OCI-LY3 (cell line): ENCODE results near the gene COL4A3.

Experiments used
- H2AFZ ChIP-seq: fragments of 200-600, 300-600 bp; shearing (Covaris generic); 2 replicates; pipeline ENCODE4 v1.6.0; 2014; ENCODE audit warnings: antibody characterized with exemption, low read depth, low read length
- H3K27ac ChIP-seq: fragments of 200-600, 300-600 bp; sonication (generic); 2 replicates; pipeline ENCODE4 v1.5.1; 2014; ENCODE audit warnings: mild to moderate bottlenecking, low read length, moderate library complexity, mixed read lengths
- H3K27me3 ChIP-seq: fragments of 200-600, 300-600 bp; sonication (generic); 2 replicates; pipeline ENCODE4 v1.6.1; 2014; ENCODE audit warnings: low read depth, low read length, mixed read lengths
- H3K36me3 ChIP-seq: fragments of 200-600, 300-600 bp; sonication (generic); replicated peaks from 2 replicates; pipeline ENCODE3; 2014; ENCODE audit warnings: low read depth, low read length, mixed read lengths
- H3K4me1 ChIP-seq: fragments of 300-600, 200-600 bp; sonication (generic); 2 replicates; pipeline ENCODE4 v1.6.1; 2014; ENCODE audit warnings: low read length, mixed read lengths
- H3K4me2 ChIP-seq: fragments of 200-600, 300-600 bp; sonication (generic); 2 replicates; pipeline ENCODE4 v1.6.1; 2014; ENCODE audit warnings: low read length, mixed read lengths
- H3K4me3 ChIP-seq: fragments of 300-600, 200-600 bp; sonication (generic); 2 replicates; pipeline ENCODE4 v1.5.1; 2014; ENCODE audit warnings: antibody characterized with exemption, mild to moderate bottlenecking, low read length, moderate library complexity
- H3K79me2 ChIP-seq: fragments of 300-600, 200-600 bp; shearing (Covaris generic); 2 replicates; pipeline ENCODE4 v1.6.1; 2014; ENCODE audit warnings: mild to moderate bottlenecking, low read length, mixed read lengths
- H3K9ac ChIP-seq: fragments of 300-600, 200-600 bp; shearing (Covaris generic); 2 replicates; pipeline ENCODE4 v1.6.0; 2014; ENCODE audit warnings: mild to moderate bottlenecking, low read length, moderate library complexity
- H3K9me3 ChIP-seq: fragments of 200-600, 300-600 bp; shearing (Covaris generic); 2 replicates; pipeline ENCODE4 v1.6.1; 2014; ENCODE audit warnings: low read length, mixed read lengths; ENCODE audit not compliant: insufficient read depth
- H4K20me1 ChIP-seq: fragments of 200-600, 300-600 bp; sonication (generic); 2 replicates; pipeline ENCODE4 v1.6.1; 2016; ENCODE audit warnings: low read length, mixed read lengths; ENCODE audit not compliant: insufficient read depth
- EZH2phosphoT487 ChIP-seq: fragments of 200-600 bp; shearing (Covaris generic); IDR thresholded peaks from 2 replicates; pipeline ENCODE4 v1.6.1; 2018; ENCODE audit warnings: antibody characterized with exemption, mixed run types, low read depth
- TF ChIP-seq, protein P1 (sequence below): fragments of 200-600, 300-600 bp; sonication (generic); IDR thresholded peaks from 2 replicates; pipeline ENCODE4 v1.5.1; 2014; ENCODE audit warnings: antibody characterized with exemption, low read length, low read depth

The COL4A3 gene

DNA sequence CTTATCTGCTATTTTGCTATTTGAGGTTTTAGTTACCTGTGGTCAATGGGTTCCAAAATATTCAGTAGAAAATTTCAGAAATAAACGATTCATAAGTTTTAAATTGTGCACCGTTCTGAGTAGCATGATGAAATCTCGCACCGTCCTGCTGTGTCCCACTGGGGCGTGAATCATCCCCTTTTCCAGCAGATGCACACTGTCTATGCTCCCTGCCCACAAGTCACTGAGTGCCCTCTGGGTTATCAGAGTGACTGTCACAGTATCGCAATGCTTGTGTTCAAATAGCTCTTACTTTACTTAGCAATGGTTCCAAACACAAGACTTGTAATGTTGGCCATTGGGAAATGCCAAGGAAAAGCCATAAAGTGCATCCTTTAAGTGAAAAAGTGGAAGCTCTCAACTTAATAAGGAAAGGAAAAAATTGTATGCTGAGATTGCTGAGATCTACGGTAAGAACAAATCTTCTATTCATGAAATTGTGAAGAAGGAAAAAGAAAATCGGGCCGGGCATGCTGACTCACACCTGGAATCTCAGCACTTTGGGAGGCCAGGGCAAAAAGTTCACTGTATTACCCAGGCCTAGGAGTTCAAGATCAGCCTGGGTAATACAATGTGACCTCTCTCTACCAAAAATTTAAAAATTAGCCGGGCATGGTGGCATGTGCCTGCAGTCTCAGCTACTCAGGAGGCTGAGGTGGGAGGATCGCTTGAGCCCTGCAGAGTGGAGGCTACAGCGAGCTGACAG lies 13.3 kb downstream of the COL4A3 start:
- no peak overlapping the region for H2AFZ ChIP-seq
- H3K4me3 ChIP-seq: no peak overlapping the region
- H3K27ac ChIP-seq: no peak overlapping the region
- no peak for TF ChIP-seq EZH2phosphoT487
- TF ChIP-seq, protein P1, sequence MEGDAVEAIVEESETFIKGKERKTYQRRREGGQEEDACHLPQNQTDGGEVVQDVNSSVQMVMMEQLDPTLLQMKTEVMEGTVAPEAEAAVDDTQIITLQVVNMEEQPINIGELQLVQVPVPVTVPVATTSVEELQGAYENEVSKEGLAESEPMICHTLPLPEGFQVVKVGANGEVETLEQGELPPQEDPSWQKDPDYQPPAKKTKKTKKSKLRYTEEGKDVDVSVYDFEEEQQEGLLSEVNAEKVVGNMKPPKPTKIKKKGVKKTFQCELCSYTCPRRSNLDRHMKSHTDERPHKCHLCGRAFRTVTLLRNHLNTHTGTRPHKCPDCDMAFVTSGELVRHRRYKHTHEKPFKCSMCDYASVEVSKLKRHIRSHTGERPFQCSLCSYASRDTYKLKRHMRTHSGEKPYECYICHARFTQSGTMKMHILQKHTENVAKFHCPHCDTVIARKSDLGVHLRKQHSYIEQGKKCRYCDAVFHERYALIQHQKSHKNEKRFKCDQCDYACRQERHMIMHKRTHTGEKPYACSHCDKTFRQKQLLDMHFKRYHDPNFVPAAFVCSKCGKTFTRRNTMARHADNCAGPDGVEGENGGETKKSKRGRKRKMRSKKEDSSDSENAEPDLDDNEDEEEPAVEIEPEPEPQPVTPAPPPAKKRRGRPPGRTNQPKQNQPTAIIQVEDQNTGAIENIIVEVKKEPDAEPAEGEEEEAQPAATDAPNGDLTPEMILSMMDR: no peak
- no peaks in the 10 kb centered on the region for H4K20me1 ChIP-seq
- no peak overlapping the region for H3K4me2 ChIP-seq
- no peak overlapping the region for H3K9ac ChIP-seq
- H3K79me2 ChIP-seq: no peaks in the 10 kb centered on the region
- H3K27me3 ChIP-seq: no peaks in the 10 kb centered on the region
- H3K4me1 ChIP-seq: no peaks in the 10 kb centered on the region
- no peaks in the 10 kb centered on the region for H3K9me3 ChIP-seq
- no peaks in the 10 kb centered on the region for H3K36me3 ChIP-seq

DNA sequence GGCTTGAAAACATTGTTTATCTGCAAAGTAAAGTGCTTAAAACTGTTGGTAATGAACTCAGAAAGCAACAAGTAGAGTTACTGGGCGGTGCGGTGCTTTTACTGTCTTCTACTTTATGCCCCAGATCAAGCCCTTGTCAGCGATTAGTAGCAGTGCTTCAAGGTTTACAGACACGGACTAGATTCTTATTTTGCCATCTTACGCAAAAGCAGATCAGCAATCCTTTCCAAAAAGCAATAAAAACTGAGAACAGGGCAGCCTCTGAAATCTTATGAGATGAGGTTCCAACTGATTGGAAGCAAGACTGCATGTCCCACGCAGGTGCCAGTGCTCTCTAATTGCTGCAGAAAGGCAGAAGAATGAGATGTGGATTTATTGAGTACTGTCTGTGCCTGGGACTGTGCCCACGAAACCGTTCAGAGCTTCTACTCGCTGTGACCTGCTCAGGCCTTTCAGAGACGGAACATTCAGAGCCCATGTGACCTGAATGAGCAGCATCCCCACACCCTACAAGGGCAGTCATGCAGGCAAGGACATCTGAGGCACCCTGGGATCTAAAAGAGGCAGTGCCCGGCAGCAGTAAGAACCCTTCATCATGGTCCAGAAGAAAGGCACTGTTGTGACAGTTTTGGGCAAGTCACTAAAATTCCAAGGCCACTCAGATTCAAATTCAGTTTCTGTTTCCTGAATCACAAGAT lies 15.7 kb downstream of the COL4A3 start:
- Histone ChIP-seq H3K9ac (no peak overlapping the region), H3K27me3 (no peaks in the 10 kb centered on the region), H3K4me1 (no peaks in the 10 kb centered on the region), H3K4me3 (no peak overlapping the region), H3K4me2 (no peak overlapping the region), H2AFZ (no peak overlapping the region), H3K79me2 (no peaks in the 10 kb centered on the region), H4K20me1 (no peaks in the 10 kb centered on the region), H3K27ac (no peak overlapping the region), H3K36me3 (no peaks in the 10 kb centered on the region), H3K9me3 (no peaks in the 10 kb centered on the region)
- TF ChIP-seq EZH2phosphoT487: no peak
- TF ChIP-seq, protein P1: no peak

DNA sequence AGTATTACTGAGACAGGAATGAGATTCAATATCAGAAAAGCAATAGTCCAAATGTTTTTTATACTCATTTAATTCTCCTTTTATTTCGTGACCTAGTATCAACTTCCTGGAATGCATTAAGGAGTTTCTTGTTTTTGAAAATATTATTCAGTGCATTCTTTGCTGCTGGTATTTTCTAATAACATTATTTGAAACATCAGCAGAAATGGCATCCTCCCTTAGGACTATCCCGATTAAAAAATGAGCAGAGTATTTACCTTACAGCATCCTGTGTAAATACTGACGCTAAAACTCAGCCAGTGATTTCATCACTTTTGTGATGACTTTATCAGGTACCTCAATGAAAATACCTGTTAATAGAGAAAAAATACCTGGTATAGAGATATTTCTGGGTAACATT lies 16.3 kb downstream of the COL4A3 start:
- no peak overlapping the region for H3K4me3 ChIP-seq
- no peaks in the 10 kb centered on the region for H3K27me3 ChIP-seq
- H3K9ac ChIP-seq: no peak overlapping the region
- H3K4me1 ChIP-seq: no peaks in the 10 kb centered on the region
- H3K9me3 ChIP-seq: no peaks in the 10 kb centered on the region
- H4K20me1 ChIP-seq: no peaks in the 10 kb centered on the region
- no peak for TF ChIP-seq EZH2phosphoT487
- TF ChIP-seq, protein P1: no peak
- no peak overlapping the region for H3K27ac ChIP-seq
- H3K79me2 ChIP-seq: no peaks in the 10 kb centered on the region
- no peak overlapping the region for H2AFZ ChIP-seq
- H3K4me2 ChIP-seq: no peak overlapping the region
- no peaks in the 10 kb centered on the region for H3K36me3 ChIP-seq

DNA sequence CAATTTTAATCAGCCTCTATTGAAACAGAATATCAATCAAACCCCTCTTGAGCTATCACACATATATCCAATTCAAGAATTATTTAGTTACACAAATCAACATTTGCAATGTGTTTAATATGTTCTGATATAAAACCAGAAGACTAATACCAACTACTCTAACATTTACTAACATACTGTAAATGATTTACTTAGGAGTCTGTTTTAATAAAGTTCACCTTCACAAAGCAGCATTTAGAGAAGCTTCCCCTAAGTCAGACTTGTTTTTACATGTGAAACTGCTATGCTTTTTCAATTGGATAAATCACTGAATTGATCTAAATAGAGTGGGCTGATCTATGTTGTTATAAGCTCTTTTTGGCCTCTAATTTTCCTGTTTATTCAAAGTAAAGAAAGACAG lies 18.3 kb downstream of the COL4A3 start:
- Histone ChIP-seq H3K27ac (no peak overlapping the region), H3K79me2 (no peaks in the 10 kb centered on the region), H3K4me1 (no peaks in the 10 kb centered on the region), H3K9ac (no peak overlapping the region), H4K20me1 (no peaks in the 10 kb centered on the region), H3K4me2 (no peak overlapping the region), H3K9me3 (no peaks in the 10 kb centered on the region), H3K27me3 (no peaks in the 10 kb centered on the region), H3K4me3 (no peak overlapping the region), H3K36me3 (no peaks in the 10 kb centered on the region), H2AFZ (no peak overlapping the region)
- no peak for TF ChIP-seq EZH2phosphoT487
- TF ChIP-seq, protein P1: no peak
